ENCODE data around the gene ITPR3. TPM values are rescaled to one million over a fixed set of nuclear protein-coding genes. Genes with fewer than 3 reads are reported as not detected.
A peak's percentile ranks its signal among the peaks of the same experiment; 100 is the strongest.

ITPR3 gene
- total and polyA plus RNA-seq, 8 donors: 14.1 to 149 (median 65.6) TPM

- 90 to 98% (median 95%) methylated on average over 9 of the region's 9 CpGs for WGBS, 5 donors
- Histone ChIP-seq H3K36me3 (no peaks in the 10 kb centered on the region), H3K4me3 (no peak overlapping the region), H3K27ac (peak overlapping the region; percentile 77 to 91 (median 83)), H3K4me1 (peaks cover 13 to 40% (median 35%) of the 10 kb centered on the region in 4 donors), H3K9me3 (no peaks in the 10 kb centered on the region), H3K27me3 (peaks cover 0 to 24% (median 0%) of the 10 kb centered on the region in 3 donors)
- intact Hi-C loops (cut with DNase I; ENCODE audit: low total_unique reads): no loop called here
- no peak for DNase-seq
- TF ChIP-seq EP300 (IDR thresholded peaks at IDR 0.05) (no peak), POLR2A (IDR thresholded peaks at IDR 0.05) (no peak), POLR2AphosphoS5 (IDR thresholded peaks at IDR 0.05) (no peak), CTCF (IDR thresholded peaks at IDR 0.05) (no peak)
These were observed 29.6 kb upstream of the ITPR3 start for GRCh38 chr6:33591424-33592032.

GRCh38 chr6:33592280-33592594 lies 28.9 kb upstream of the ITPR3 start:
- Histone ChIP-seq H3K4me3 (no peak overlapping the region), H3K9me3 (no peaks in the 10 kb centered on the region), H3K4me1 (peaks cover 13 to 40% (median 35%) of the 10 kb centered on the region in 4 donors), H3K27ac (peak overlapping the region in 2 of 5 donors; percentile 64 to 69), H3K27me3 (peaks cover 0 to 24% (median 0%) of the 10 kb centered on the region in 3 donors), H3K36me3 (no peaks in the 10 kb centered on the region)
- intact Hi-C loops (cut with DNase I; ENCODE audit: low total_unique reads): no loop called here
- WGBS, 5 donors: 84 to 94% (median 90%) methylated on average over 7 of the region's 7 CpGs
- DNase-seq: no peak
- TF ChIP-seq CTCF (IDR thresholded peaks at IDR 0.05): no peak
- TF ChIP-seq POLR2A (IDR thresholded peaks at IDR 0.05): no peak
- TF ChIP-seq POLR2AphosphoS5 (IDR thresholded peaks at IDR 0.05): no peak
- no peak for TF ChIP-seq EP300 (IDR thresholded peaks at IDR 0.05)

- TF ChIP-seq EP300 (IDR thresholded peaks at IDR 0.05) (no peak), CTCF (IDR thresholded peaks at IDR 0.05) (no peak), POLR2A (IDR thresholded peaks at IDR 0.05) (no peak), POLR2AphosphoS5 (IDR thresholded peaks at IDR 0.05) (no peak)
- WGBS, 5 donors: 29 to 53% (median 32%) methylated on average over 32 to 57 of the region's 57 CpGs
- H3K36me3 ChIP-seq: no peaks in the 10 kb centered on the region
- H3K9me3 ChIP-seq: no peaks in the 10 kb centered on the region
- H3K27ac ChIP-seq: peak overlapping the region; percentile 46 to 69 (median 48)
- H3K27me3 ChIP-seq: peaks cover 0 to 24% (median 0%) of the 10 kb centered on the region in 3 donors
- peak; percentile 62 to 76 for DNase-seq
- intact Hi-C loops (cut with DNase I; ENCODE audit: low total_unique reads): no loop called here
- peaks cover 13 to 40% (median 35%) of the 10 kb centered on the region in 4 donors for H3K4me1 ChIP-seq
- H3K4me3 ChIP-seq: peak overlapping the region; percentile 19 to 45 (median 24)
These were observed 28.3 kb upstream of the ITPR3 start for GRCh38 chr6:33592595-33593413.

GRCh38 chr6:33593414-33593727 lies 27.8 kb upstream of the ITPR3 start:
- no peak for TF ChIP-seq EP300 (IDR thresholded peaks at IDR 0.05)
- TF ChIP-seq POLR2AphosphoS5 (IDR thresholded peaks at IDR 0.05): no peak
- TF ChIP-seq POLR2A (IDR thresholded peaks at IDR 0.05): no peak
- intact Hi-C loops (cut with DNase I; ENCODE audit: low total_unique reads): no loop called here
- Histone ChIP-seq H3K27ac (peak overlapping the region; percentile 46 to 69 (median 48)), H3K27me3 (peaks cover 0 to 24% (median 0%) of the 10 kb centered on the region in 3 donors), H3K36me3 (no peaks in the 10 kb centered on the region), H3K9me3 (no peaks in the 10 kb centered on the region), H3K4me1 (peaks cover 13 to 40% (median 35%) of the 10 kb centered on the region in 4 donors), H3K4me3 (peak overlapping the region; percentile 19 to 45 (median 24))
- 8 to 30% (median 26%) methylated on average over 4 of the region's 4 CpGs for WGBS, 5 donors
- no peak for DNase-seq
